Measurements from ENCODE around the gene PTPN6. TPM values are rescaled to one million over a fixed set of nuclear protein-coding genes. Genes with fewer than 3 reads are reported as not detected.
A peak's percentile ranks its signal among the peaks of the same experiment; 100 is the strongest.

PTPN6 gene
- total RNA-seq, 4 donors from 2014 or later, result 11.9 to 31.5 (median 20.8) TPM

GRCh38 chr12:6958609-6959057, 7.5 kb downstream of the PTPN6 start:
- Histone ChIP-seq H3K9me3 (no peaks in the 10 kb centered on the region), H3K27me3 (no peaks in the 10 kb centered on the region), H3K27ac (peak overlapping the region in 2 of 4 donors; percentile 54 to 62), H3K36me3 (no peaks in the 10 kb centered on the region), H3K4me1 (peaks cover 0 to 79% (median 43%) of the 10 kb centered on the region in 4 donors), H3K4me3 (no peak overlapping the region)
- TF ChIP-seq CTCF (IDR thresholded peaks at IDR 0.05) (no peak), EP300 (IDR thresholded peaks at IDR 0.05) (no peak), POLR2A (IDR thresholded peaks at IDR 0.05) (no peak)
- 52 to 59% methylated on average over 7 to 10 of the region's 10 CpGs for WGBS, 2 donors
- DNase-seq (ENCODE audit: low spot score in 2 of 2), result no peak

- H3K4me1 ChIP-seq, result peaks cover 0 to 77% (median 43%) of the 10 kb centered on the region in 4 donors
- no peak for TF ChIP-seq CTCF (IDR thresholded peaks at IDR 0.05)
- peak in 1 of 2 donors; percentile 14 for TF ChIP-seq EP300 (IDR thresholded peaks at IDR 0.05)
- WGBS, 2 donors, result 58 to 61% methylated on average over 19 to 24 of the region's 24 CpGs
- no peaks in the 10 kb centered on the region for H3K36me3 ChIP-seq
- no peak for DNase-seq (ENCODE audit: low spot score in 2 of 2)
- peak overlapping the region in 2 of 4 donors; percentile 54 to 62 for H3K27ac ChIP-seq
- H3K4me3 ChIP-seq, result no peak overlapping the region
- no peaks in the 10 kb centered on the region for H3K9me3 ChIP-seq
- H3K27me3 ChIP-seq, result no peaks in the 10 kb centered on the region
These were observed 8.1 kb downstream of the PTPN6 start for GRCh38 chr12:6959058-6959804.

GRCh38 chr12:6959805-6960592, 8.8 kb downstream of the PTPN6 start:
- H3K9me3 ChIP-seq, result no peaks in the 10 kb centered on the region
- H3K36me3 ChIP-seq, result no peaks in the 10 kb centered on the region
- peak overlapping the region in 3 of 4 donors; percentile 77 to 96 (median 86) for H3K27ac ChIP-seq
- H3K4me3 ChIP-seq, result no peak overlapping the region
- DNase-seq (ENCODE audit: low spot score in 2 of 2), result no peak
- H3K27me3 ChIP-seq, result no peaks in the 10 kb centered on the region
- WGBS, 2 donors, result 89 to 91% methylated on average over 26 of the region's 26 CpGs
- TF ChIP-seq CTCF (IDR thresholded peaks at IDR 0.05), result no peak
- TF ChIP-seq POLR2A (IDR thresholded peaks at IDR 0.05), result no peak
- TF ChIP-seq EP300 (IDR thresholded peaks at IDR 0.05), result no peak
- peaks cover 0 to 75% (median 43%) of the 10 kb centered on the region in 4 donors for H3K4me1 ChIP-seq

- H3K4me3 ChIP-seq, result peak overlapping the region in 2 of 4 donors; percentile 19 to 22
These were observed 9.6 kb downstream of the PTPN6 start for GRCh38 chr12:6960593-6961277.

More at GRCh38 chr12:6960593-6961277, 9.6 kb downstream of the PTPN6 start:
- H3K36me3 ChIP-seq, result peaks cover 0 to 7% (median 2%) of the 10 kb centered on the region in 3 donors
- peaks cover 0 to 70% (median 46%) of the 10 kb centered on the region in 4 donors for H3K4me1 ChIP-seq
- TF ChIP-seq POLR2A (IDR thresholded peaks at IDR 0.05), result no peak
- TF ChIP-seq EP300 (IDR thresholded peaks at IDR 0.05), result no peak
- peak in 2 of 5 experiments; percentile 19 to 20 for TF ChIP-seq CTCF (IDR thresholded peaks at IDR 0.05)
- WGBS, 2 donors, result 71 to 72% methylated on average over 13 of the region's 13 CpGs
- DNase-seq (ENCODE audit: low spot score in 2 of 2), result no peak
- H3K9me3 ChIP-seq, result no peaks in the 10 kb centered on the region
- H3K27ac ChIP-seq, result peak overlapping the region; percentile 73 to 96 (median 82)
- H3K27me3 ChIP-seq, result no peaks in the 10 kb centered on the region

All from tibial nerve (tissue), 4 donors.